Superior temporal gyrus (tissue), 1 donor: ENCODE results near the gene DTD2.

Source experiments
- DNase-seq: peaks from one replicate; pipeline ENCODE4 v3.0.0-alpha.2; 2016; ENCODE audit errors: extremely low spot score

DTD2 gene

DNA sequence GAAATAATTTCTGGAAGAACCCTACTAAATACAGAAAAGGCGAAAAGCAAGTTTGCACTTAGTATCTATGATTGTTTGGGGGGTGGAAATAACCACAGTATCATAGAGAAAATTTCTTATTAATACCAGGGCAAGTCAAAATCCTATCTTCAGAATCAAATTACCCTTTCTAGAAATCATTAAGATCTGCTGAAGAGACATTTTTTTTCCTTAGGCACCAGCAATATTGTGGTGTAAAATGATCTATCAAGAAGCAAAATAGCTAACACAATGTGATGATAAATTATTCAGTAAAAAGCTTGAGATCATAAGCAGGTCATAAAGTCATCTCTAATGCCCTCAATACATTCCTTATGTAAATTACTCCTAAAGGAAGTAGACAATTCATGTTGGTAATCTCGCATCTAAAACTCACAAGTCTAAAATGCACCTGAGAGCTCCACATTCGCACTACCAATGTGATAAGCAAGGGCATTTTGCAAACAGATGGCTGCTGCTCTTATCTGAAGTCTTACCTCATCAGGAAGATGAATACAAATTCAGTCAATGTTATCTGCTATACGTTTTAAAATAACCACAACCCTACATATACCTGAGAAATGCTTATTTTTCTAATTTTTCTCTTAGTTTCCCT lies 51.6 kb downstream of the DTD2 start:
- DNase-seq: no peak

DNA sequence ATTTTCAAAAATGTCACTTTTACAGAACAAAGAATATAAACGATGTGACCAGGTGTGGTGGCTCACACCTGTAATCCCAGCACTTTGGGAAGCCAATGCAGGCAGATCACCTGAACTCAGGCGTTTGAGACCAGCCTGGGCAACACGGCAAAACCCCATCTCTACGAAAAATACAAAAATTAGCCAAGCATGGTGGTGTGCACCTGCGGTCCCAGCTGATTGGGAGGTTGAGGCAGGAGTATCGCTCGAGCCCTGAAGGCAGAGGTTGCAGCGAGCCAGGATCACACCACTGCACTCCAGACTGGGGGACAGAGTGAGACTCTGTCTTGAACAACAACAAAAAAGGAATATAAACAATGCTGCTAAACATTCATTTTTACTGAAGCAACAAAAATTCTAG lies 52.2 kb downstream of the DTD2 start:
- no peak for DNase-seq

DNA sequence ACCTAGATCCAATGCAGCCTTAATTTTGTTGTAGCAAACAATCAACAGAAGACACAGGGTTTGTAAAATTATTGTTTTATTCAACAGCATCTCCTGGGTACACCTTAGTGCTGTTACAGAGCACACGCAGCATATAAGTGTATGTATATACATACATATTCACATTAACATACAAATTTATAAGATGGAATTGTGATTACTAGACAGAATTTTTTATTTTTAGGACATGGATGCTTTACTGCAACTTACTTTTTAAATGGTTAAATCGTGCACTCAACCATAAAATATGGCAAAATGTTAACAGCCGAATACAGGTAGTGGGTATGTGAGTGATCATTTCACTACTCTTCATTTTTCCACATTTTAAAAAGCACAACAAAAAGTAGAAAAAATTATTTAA lies 53.6 kb downstream of the DTD2 start:
- no peak for DNase-seq

DNA sequence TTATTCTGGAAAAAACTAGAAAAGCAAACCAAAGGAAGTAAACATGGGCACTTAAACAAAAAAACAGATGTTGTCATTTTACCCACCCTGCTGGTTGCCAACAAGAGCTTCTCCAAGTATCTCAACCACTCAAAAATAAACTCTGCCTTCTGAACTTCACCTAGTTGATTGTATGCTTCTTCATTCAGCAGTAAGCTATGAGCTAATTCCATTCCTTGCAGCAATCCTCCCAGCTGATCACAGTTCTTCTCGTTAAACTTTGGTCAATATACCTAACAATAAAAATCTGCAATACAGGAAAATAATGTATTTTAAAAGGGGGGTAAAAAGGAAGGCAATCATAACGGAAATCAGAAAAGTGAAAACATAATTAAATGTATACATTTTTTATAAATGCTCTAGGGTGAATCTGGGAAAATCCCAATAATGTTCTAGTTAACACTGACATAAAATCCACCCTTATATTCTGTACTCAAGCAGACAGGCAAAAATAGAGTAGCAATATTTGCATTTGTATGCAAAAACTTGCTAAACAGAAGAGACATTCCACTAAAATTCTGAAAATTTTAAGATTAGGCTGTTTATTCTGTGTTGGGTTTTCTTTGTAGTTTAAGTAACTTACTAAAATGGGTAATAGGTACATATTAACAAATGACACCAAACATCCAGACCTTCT lies 54.4 kb downstream of the DTD2 start:
- no peak for DNase-seq

DNA sequence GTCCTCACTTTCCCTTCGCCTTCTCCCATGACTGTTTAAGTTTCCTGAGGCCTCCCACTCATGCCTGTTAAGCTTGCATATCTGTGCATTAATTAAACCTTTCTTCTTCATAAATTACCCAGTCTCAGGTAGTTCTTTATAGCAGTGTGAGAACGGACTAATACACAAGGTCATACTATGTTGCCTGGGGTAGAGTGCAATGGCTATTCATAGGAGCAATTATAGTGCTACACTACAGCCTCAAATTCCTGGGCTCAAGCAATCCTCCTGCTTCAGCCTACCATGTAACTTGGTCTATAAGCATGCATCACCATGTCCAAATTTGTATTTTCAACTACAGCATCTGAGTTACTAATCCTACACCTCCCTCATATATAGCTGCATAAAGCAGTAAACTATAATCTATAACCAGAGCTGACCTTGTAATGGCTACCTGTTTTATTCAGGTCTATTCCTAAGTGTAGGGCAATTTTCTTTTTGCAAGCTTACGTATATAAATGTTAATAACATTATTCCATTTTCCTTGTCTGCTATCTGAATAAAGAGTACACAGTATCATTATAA lies 55.9 kb downstream of the DTD2 start:
- no peak for DNase-seq

DNA sequence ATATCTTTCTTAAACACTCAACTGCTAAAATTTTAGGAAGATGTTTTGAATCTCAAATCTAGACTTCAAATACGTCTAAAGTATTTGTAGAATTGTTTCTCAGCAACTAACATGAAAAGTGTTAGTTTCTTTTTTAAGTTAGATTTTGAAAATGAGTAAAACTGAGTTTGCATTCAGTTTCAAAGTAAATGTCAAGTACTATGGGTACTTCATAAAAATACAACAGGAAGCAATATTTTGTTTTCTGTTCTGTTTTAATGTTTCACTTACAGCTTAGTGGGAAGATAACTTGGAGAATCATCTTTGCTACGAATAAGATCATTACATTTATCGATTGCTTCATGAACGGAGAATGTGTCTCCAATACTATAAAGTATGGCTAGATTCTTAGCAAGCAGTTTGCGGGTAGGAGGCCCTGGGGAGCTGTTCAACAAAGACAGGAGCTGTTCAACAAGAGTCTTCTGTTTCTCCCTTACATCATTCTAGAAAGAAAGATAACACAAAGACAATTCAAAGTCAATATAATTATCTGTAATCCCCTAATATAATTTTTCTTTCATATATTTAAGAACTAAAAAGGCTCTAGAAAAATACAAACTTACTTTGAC lies 57.2 kb downstream of the DTD2 start:
- no peak for DNase-seq
